Colonic mucosa (tissue), 4 donors: ENCODE results near the gene ZNF576. TPM values are rescaled to one million over a fixed set of nuclear protein-coding genes. Genes with fewer than 3 reads are reported as not detected.

ENCODE experiments used
- DNase-seq: peaks from one replicate; pipeline ENCODE4 v3.0.0-alpha.2; 2020
- H3K27ac ChIP-seq: fragments of 200-600 bp; one replicate; pipeline ENCODE4 v1.8.0; 2021
- H3K27me3 ChIP-seq: fragments of 200-600 bp; one replicate; pipeline ENCODE4 v1.8.0; 2021
- H3K36me3 ChIP-seq: fragments of 200-600 bp; one replicate; pipeline ENCODE4 v1.8.0; 2021
- H3K4me1 ChIP-seq: fragments of 200-600 bp; one replicate; pipeline ENCODE4 v1.8.0; 2021; ENCODE audit warnings: mild to moderate bottlenecking
- H3K4me3 ChIP-seq: fragments of 200-600 bp; one replicate; pipeline ENCODE4 v1.8.0; 2021
- H3K9ac ChIP-seq, 2 donors: one replicate each; pipeline ENCODE4 v1.7.0; 2013; ENCODE audit warnings: control low read depth in 2 of 2, low read depth in 2 of 2, low read length in 2 of 2
- H3K9me3 ChIP-seq: fragments of 200-600 bp; one replicate; pipeline ENCODE4 v1.8.0; 2021
- CTCF ChIP-seq: fragments of 200-600 bp; IDR thresholded peaks from one replicate; pipeline ENCODE4 v1.8.0; 2022; ENCODE audit warnings: antibody characterized with exemption, mild to moderate bottlenecking
- intact Hi-C: fragments of 100-400 bp; cut with DNase I; formaldehyde crosslinking; loops from one replicate; pipeline ENCODE4 v1.14.1; 2022
- total RNA-seq, 2 donors: library from RNA; stranded (reverse); fragmentation: NEBNext Ultra II Directional in 1 of 2; extraction: Animal tissue kit (Norgen Biotek cat#: 25700) in 1 of 2; gene quantifications; one replicate each; pipeline ENCODE4 v1.2.1, GENCODE V29; 2021
- donor health status: healthy.
- donor health status: DM: no; HTN: no; CAD: no.
- donor health status: DM: no; HTN: no; CAD: no.

Gene ZNF576
- total RNA-seq, 2 donors from 2014 or later = 15.4 to 27.1 TPM

- no peaks in the 10 kb centered on the region for H3K27me3 ChIP-seq
- intact Hi-C loops = no loop called here
- H3K9me3 ChIP-seq = no peaks in the 10 kb centered on the region
- no peak overlapping the region for H3K9ac ChIP-seq
- no peak overlapping the region for H3K4me3 ChIP-seq
- TF ChIP-seq CTCF = no peak
- no peak overlapping the region for H3K27ac ChIP-seq
- DNase-seq = no peak
- no peaks in the 10 kb centered on the region for H3K36me3 ChIP-seq
- H3K4me1 ChIP-seq = peaks cover 5% of the 10 kb centered on the region
Measured at GRCh38 chr19:43569657-43570056, 26.7 kb upstream of the ZNF576 start.

GRCh38 chr19:43570174-43570791 lies 26.1 kb upstream of the ZNF576 start:
- intact Hi-C loops = no loop called here
- H3K36me3 ChIP-seq = no peaks in the 10 kb centered on the region
- no peaks in the 10 kb centered on the region for H3K27me3 ChIP-seq
- no peak overlapping the region for H3K4me3 ChIP-seq
- H3K9ac ChIP-seq = no peak overlapping the region
- no peaks in the 10 kb centered on the region for H3K9me3 ChIP-seq
- peaks cover 7% of the 10 kb centered on the region for H3K4me1 ChIP-seq
- TF ChIP-seq CTCF = no peak
- no peak for DNase-seq
- no peak overlapping the region for H3K27ac ChIP-seq

GRCh38 chr19:43572171-43572588 lies 24.2 kb upstream of the ZNF576 start:
- intact Hi-C loops = no loop called here
- DNase-seq = no peak
- no peak overlapping the region for H3K27ac ChIP-seq

GRCh38 chr19:43574424-43575155 lies 21.8 kb upstream of the ZNF576 start:
- TF ChIP-seq CTCF = no peak
- no peak for DNase-seq
- Histone ChIP-seq H3K4me1 (peaks cover 7% of the 10 kb centered on the region), H3K36me3 (no peaks in the 10 kb centered on the region), H3K9ac (peak overlapping the region; percentile 74 to 95), H3K27ac (peak overlapping the region; percentile 39), H3K4me3 (peak overlapping the region; percentile 80), H3K9me3 (no peaks in the 10 kb centered on the region), H3K27me3 (no peaks in the 10 kb centered on the region)
- intact Hi-C loops = loop anchor here (1.0 kb wide), 1 partner anchor 22 kb away; the partner anchor contains the start of genes IRGQ and ZNF576

More at GRCh38 chr19:43572171-43572588, 24.2 kb upstream of the ZNF576 start:
- Histone ChIP-seq H3K27me3 (no peaks in the 10 kb centered on the region), H3K9ac (no peak overlapping the region), H3K4me3 (no peak overlapping the region), H3K9me3 (no peaks in the 10 kb centered on the region), H3K4me1 (peaks cover 7% of the 10 kb centered on the region), H3K36me3 (no peaks in the 10 kb centered on the region)
- no peak for TF ChIP-seq CTCF

- peak within 1 kb of the TSS; percentile 80 for H3K4me3 ChIP-seq
- peaks cover 7% of the 10 kb centered on the region for H3K4me1 ChIP-seq
- intact Hi-C loops = loop anchor here (1.0 kb wide), 1 partner anchor 21 kb away; the partner anchor contains the start of genes IRGQ and ZNF576
- peak within 1 kb of the TSS; percentile 74 to 95 for H3K9ac ChIP-seq
- no peaks in the 10 kb centered on the region for H3K27me3 ChIP-seq
- peak within 1 kb of the TSS; percentile 39 for H3K27ac ChIP-seq
- no peaks in the 10 kb centered on the region for H3K36me3 ChIP-seq
- peak; percentile 97 for DNase-seq
- TF ChIP-seq CTCF = no peak
- no peaks in the 10 kb centered on the region for H3K9me3 ChIP-seq
Measured at GRCh38 chr19:43575156-43575950, 21.0 kb upstream of the ZNF576 start, which contains the start of the genes PINLYP and XRCC1. TSS of gene PINLYP (plus strand) at chr19:43575801. CDS start at chr19:43577192, 1,391 bp downstream. TSS of gene XRCC1 (minus strand) at chr19:43575527. CDS start at chr19:43575458, 69 bp downstream.
